EH (cell line): ENCODE data around the gene LDOC1.
A peak's percentile ranks its signal among the peaks of the same experiment; 100 is the strongest.
"Not testable (repeated sequence)": the region's sequence is repeated elsewhere in the genome, so short reads cannot be mapped to it uniquely, and the experiment has no call there.

ENCODE experiments used
- DNase-seq: peaks from one replicate; pipeline ENCODE4 v3.0.0-alpha.2; 2015; ENCODE audit warnings: low read depth

Gene LDOC1

DNA sequence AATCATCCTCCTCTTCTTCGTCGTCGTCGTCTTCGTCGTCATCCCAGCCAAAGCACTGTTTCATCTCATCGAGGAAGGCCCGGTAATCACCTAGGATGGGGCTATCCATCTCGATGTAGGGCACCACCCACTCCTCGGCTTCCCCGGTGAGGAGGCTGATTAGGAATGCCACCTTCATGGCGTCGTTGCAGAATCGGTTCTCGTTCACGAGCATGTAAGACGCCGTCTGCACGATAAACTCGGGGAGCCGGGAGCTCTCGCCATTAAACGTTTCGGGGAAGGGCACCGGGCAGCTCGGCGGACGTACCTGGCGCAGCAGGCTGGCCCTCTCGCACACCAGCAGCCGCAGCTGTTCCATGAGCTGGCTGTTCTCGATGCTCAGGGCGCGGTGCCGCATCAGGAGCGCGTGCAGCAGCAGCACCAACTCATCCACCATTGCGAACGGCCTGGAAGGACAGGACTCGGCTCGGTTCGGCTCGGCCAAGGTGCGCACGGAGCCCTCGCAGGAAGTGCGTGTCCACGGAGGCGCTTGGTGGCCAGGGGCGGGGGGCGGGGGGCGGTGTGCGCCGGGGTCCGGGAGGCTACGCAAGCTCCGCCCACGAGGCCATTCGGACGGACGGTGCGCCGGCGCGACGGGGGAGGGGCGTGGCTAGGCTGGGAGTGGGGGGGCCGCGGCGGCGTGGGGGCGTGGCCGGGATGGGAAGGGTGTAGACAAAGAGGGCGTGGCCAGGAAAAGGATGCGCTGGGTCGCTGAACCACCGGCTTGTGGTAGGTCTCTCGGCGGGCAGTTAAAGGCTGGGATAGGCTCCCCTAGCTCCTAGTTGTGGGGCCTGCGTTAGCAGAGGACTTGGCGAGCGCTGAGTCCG is at the start of gene LDOC1:
Gene LDOC1 (minus strand): TSS at position 544 of the 866 bp plus-strand sequence. CDS start 108 bp downstream, at position 436.
- peak; percentile 73 for DNase-seq

DNA sequence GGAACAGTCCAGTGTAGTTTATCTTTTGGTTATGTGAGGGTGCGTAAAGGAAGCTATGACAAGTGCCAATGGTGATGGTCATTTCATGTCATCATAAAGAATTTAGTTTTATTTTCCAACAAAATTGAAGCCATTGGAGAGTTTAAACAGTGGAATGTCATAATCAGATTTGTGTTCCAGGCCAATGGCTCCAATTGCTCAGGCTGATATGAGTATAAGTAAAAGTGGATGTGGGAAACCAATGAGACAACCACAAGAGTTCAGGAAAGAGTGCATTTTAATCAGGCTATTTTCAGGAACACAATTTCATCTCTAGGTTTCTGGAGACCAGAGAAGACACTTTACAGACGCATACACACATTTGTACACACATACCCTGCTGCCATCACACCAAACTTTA is 44.7 kb upstream of the LDOC1 start:
- DNase-seq: no peak

DNA sequence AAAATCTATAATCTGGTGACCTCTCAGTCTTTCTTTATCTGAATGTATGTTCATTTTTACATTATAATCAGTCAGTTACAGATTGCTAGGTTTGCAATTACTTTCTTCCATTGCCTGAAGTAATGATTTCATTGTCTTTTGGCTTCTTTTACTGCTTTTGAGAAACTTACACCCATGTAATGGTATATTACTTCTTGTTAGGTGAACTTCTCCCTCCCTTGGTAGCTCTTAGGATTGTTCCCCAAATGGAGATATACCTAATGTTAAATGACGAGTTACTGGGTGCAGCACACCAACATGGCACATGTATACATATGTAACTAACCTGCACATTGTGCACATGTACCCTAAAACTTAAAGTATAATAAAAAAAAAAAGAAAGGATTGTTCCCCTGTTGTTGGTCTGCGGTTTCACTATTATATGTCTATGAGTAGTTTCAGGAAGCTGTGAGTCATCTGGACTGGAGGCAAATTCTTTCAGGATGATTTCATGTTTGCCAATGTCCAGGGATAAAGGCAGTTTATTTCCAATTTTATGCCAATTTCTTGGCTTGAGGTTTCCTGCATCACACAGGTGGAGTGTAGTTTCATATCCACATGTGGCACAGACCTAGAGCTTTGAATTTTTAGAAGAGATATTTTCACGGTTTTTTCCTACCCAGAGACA is 43.5 kb upstream of the LDOC1 start:
- DNase-seq: peak; percentile 64

DNA sequence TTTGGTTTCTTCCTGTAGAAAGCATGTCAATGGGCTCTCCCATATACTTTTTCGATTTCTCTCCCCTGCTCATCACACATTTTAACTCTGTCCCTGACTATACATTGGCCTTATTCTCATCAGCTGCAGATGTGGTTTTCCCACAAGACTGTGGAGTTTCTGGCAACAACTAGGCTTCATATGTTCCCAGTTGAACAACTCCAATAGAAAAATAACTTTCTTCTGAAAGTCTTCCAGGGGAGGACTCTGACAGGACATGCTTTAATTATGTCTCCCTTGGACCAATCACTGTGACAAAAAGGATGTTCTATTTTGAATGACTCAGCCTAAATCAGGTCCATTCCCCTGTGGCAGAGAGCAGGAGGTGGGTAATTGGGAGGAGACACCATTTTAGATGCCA is 37.3 kb upstream of the LDOC1 start:
- peak; percentile 8 for DNase-seq

DNA sequence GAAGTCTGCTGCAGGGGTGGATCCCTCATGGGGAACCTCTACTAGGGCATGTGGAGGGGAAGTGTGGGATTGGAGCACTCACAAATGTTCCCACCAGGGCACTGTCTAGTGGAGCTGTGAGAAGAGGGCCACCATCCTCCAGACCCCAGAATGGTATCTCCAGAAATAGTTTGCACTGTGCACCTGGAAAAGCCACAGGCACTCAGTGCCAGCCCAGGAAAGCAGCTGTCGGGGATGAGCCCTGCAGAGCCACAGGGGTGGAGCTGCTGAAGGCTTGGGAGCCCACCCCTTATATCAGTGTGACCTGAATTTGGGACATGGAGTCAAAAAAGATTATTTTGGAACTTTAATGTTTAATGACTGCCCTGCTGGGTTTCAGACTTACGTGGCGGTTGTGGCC is 25.0 kb upstream of the LDOC1 start:
- DNase-seq: no peak

DNA sequence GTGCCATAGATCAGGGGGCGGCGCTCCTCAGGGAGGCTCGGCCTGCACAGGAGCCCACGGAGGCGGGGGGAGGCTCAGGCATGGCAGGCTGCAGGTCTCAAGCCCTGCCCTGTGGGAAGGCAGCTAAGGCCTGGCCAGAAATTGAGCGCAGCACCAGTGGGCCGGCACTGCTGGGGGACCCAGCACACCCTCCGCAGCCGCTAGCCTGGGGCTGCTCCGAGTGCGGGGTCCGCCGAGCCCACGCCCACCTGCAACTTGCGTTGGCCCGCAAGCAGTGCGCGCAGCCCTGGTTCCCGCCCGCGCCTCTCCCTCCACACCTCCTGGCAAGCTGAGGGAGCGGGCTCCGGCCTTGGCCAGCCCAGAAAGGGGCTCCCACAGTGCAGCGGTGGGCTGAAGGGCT is 11.6 kb upstream of the LDOC1 start:
- DNase-seq: not testable (repeated sequence)

DNA sequence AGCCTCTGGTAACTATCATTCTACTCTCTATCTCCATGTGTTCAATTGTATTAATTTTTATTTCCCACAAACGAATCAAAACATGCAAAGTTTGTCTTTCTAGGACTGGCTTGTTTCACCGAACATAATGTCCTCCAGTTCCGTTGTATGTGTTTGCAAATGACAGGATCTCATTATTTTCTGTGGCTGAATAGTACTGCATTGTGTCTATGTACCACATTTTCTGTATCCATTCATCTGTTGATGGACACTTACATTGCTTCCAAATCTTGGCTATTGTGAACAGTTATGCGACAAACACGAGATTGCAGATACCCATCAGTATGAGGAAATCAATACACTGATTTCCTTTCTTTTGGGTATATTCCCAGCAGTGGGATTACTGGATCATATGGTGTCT is 8.4 kb upstream of the LDOC1 start:
- no peak for DNase-seq

DNA sequence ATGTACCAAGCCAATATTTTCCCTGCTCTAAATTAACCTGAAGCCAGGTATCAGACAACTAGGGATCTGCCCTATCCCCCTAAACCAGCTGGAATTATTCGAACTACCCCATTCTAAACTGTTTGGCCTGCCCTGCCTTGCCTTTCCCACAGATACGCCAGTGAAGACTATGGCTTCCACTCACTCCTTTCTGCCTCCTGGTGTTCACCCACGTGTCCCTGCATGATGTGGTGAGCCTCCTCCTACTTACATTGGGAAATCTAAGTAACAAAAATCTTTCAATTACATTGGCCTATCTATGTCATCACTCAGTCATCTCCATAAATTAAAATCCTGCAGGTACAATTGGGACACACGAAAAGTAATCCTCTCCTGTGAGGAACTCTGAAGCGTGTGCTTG is 6.1 kb upstream of the LDOC1 start:
- no peak for DNase-seq

DNA sequence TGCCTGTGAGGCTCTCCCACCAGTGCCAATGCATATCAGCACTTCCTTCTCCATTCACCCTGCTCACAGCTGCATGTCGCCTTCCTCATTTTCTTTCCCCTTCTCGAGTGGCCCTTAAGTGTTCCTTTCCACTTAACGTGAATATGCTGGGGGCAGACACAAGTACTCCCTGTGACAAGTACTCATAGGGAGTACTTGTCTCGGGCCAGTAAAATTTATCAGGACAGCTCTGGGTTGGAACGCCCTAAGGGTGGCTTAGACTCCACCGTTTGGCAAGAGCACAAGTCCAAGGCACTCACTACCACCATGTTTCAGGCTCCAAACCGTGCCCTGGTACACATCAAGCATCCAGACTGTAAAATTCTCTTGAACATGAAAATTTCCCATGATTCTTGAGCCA is 3.9 kb upstream of the LDOC1 start:
- DNase-seq: no peak

DNA sequence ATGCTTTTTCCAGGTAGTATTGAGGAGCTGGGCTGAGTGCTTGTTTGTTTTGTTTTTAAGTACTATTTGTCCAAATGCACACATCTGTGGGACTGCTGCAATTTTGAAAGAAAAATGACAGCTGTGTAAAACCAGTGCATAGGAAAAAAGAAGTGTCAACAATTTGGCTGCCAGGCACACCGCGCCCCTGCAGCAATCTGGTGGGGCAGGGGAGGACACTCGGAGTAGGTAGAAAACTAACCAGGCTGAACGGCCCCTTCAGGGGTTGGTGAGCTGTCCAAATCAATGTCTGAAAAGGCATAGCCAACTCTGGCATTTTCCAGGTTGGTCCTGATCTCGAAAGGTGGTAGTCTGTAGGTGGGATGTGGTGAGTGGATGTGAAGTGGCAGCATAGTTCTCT is 1.1 kb downstream of the LDOC1 start:
- DNase-seq: no peak

DNA sequence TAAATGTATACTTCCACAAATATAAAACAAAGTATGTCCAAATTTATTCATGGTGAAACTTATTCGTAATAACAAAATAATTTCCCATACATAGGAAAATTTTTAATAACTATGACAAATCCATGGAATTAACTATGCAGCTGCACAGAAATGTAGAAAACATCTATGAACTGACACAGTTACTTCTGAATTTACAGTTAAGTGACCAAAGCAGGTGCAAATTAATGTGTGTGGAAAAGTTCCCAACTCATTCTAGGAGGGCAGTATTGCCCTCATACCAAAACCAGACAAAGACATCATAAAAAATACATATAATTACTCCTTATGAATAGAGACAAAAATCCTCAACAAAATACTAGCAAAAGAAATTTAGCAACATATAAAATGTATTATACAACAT is 12.5 kb downstream of the LDOC1 start:
- DNase-seq: no peak

DNA sequence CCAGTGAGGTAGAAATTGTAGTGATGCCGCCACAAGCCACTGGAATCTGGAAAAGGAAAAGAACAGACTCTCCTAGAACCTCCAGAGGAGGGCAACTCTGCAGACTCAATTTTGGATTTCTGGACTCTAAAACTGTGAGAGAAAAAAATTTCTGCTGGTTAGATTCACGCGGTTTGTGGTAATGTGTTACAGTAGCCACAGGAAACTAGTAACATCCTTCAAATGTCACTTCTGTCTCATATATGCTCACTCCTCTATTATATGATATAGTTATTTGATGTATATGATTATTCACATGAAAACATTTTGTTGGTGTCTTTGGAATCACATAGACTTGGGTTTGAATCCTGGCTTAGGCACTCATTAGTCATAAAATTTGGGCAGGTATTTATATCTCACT is 18.8 kb downstream of the LDOC1 start:
- DNase-seq: no peak

DNA sequence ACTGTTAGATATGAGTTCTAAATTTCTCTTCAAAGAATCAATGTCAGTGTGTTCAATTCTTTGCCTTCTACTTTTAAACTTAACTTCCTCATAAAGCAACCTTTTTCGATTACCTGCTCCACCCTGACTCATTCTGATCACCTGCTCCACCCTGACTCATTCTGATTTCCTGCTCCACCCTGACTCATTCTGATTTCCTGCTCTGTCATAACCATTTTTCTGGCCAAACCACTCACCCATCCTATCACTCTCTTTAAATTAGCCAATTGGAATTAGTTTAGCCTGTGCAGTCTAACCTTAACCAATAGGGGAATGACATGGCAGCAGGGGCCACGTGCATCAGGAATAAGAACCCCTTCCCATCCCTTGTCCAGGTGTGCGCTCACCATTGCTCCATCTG is 21.7 kb downstream of the LDOC1 start:
- DNase-seq: not testable (repeated sequence)

DNA sequence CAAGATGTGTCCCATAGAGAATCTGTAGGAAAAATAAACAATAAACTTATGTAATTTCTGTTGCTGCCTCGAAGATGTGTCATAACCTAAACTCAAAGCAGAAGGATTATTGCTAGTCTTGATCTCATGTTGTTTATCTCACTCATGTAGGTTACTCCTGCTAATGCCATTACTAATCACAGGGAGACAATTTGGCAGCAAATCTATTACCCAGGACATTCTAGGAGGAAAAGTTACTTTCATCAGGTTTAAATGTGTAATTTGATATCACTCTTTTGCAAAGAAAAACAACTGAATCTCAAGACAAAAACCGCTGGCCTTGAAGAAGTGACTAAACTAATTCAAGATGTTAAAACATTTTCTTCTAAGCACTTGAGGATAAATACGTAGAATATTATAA is 34.0 kb downstream of the LDOC1 start:
- peak; percentile 4 for DNase-seq

DNA sequence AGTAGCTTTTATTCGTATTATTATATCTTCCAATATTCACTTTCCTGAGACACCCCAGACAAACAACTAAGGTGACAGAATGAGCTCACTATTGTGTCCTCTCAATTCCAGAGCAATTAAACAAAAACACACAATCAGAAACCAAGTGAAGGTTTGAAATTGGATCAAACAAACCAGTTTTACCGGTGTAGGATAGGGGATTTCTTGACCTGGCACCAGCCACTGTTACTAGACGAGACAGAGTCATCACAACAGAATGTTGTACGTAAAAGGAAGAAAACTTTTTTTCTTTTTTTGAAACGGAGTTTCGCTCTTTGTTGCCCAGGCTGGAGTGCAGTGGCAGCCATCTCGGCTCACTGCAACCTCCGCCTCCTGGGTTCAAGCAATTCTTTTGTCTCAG is 43.7 kb downstream of the LDOC1 start:
- no peak for DNase-seq

DNA sequence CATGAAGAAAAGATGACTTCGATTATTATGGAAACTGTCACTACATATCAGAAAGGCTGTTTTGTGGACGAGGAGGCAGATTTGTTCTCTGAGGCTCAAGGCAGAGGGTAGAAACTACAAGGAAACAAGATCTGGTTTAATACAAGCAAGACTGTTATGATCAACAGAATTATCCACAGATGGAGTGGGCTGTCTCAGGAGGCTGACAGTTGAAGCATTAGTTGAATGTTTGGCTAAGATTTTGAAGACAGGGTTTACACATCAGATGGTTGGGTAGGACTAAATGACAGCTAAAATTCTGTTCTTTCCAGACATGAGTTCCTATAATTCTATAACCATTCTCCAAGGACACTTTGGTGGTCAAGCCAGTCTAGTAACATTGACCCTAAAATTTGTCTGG is 49.8 kb downstream of the LDOC1 start:
- DNase-seq: no peak
